ENCODE results near the gene ITGB3.

ITGB3 gene

DNA sequence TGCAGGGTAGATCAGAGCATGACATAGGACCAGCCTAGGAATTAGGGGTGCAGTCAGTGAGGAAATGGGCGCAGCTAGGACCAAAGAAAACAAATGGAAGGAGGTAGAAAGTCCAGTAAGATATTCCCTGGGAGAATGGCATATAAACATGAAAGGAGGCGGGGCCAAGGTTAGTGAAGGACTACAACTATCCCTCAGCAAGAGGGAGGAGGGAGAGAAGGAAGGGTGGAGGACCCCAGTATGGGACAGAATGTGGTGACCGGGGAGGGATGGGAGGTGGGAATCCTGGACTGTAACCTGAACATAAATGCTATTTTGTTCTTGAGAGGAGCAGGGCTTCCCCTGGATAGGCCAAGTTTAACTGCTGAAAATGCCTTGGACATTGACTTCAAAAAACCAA, 22.8 kb downstream of the ITGB3 start:
- no peak for TF ChIP-seq CTCF (IDR thresholded peaks at IDR 0.05; ENCODE audit: insufficient read depth, low read length, poor library complexity, severe bottlenecking)
- no peak overlapping the region for H3K4me3 ChIP-seq (replicated peaks; ENCODE audit: low read depth, low read length)
- no peaks in the 10 kb centered on the region; the same call in 1 of the 2 replicates for H3K36me3 ChIP-seq (ENCODE audit: control insufficient read depth, insufficient read depth, low read length)
- no peak for DNase-seq (ENCODE audit: extremely low read depth, insufficient read length)
- H3K27me3 ChIP-seq (replicated peaks; ENCODE audit: control insufficient read depth, insufficient read depth, low read length) = no peaks in the 10 kb centered on the region

- no peak for DNase-seq (ENCODE audit: extremely low read depth, insufficient read length)
- TF ChIP-seq CTCF (IDR thresholded peaks at IDR 0.05; ENCODE audit: insufficient read depth, low read length, poor library complexity, severe bottlenecking) = no peak
- no peaks in the 10 kb centered on the region; the same call in 1 of the 2 replicates for H3K36me3 ChIP-seq (ENCODE audit: control insufficient read depth, insufficient read depth, low read length)
- no peaks in the 10 kb centered on the region for H3K27me3 ChIP-seq (replicated peaks; ENCODE audit: control insufficient read depth, insufficient read depth, low read length)
- no peak overlapping the region for H3K4me3 ChIP-seq (replicated peaks; ENCODE audit: low read depth, low read length)
These were observed 23.2 kb downstream of the ITGB3 start for GRCh38 chr17:47276868-47277267.

DNA sequence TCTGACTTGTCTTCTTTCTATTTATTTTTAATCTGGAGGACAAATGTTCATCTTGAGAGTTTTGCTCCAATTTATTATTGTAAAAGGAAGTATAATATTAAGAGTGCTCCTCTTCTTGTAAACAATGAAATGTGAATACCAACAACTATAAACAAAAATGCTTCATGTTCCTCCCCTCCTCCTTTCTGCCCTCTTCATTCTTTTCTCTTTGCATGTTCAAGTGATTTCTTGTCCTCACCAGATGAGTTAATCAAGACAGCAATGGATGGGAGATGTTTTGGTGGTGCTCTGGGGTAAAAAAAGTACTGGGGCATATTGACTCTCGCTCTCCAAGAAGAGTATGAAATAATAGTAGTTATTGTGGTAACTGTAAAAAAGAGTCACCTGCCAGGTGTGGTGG, 24.3 kb downstream of the ITGB3 start:
- TF ChIP-seq CTCF (IDR thresholded peaks at IDR 0.05; ENCODE audit: insufficient read depth, low read length, poor library complexity, severe bottlenecking) = no peak
- DNase-seq (ENCODE audit: extremely low read depth, insufficient read length) = no peak
- H3K4me3 ChIP-seq (replicated peaks; ENCODE audit: low read depth, low read length) = no peak overlapping the region
- no peaks in the 10 kb centered on the region; the same call in 1 of the 2 replicates for H3K36me3 ChIP-seq (ENCODE audit: control insufficient read depth, insufficient read depth, low read length)
- no peaks in the 10 kb centered on the region for H3K27me3 ChIP-seq (replicated peaks; ENCODE audit: control insufficient read depth, insufficient read depth, low read length)

DNA sequence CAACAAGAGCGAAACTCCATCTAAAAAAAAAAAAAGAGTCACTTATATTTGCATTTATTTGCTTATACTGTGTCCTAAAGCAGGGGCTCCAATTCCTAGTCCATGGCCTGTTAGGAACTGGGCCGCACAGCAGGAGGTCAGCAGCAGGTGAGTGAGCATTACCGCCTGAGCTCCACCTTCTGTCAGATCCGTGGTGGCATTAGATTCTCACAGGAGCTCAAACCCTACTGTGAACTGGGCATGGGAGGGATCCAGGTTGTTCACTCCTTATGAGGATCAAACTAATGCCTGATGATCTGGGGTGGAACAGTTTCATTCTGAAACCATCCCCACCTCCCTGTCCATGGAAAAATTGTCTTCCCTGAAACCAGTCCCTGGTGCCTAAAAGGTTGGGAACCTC, 24.9 kb downstream of the ITGB3 start:
- no peak for TF ChIP-seq CTCF (IDR thresholded peaks at IDR 0.05; ENCODE audit: insufficient read depth, low read length, poor library complexity, severe bottlenecking)
- H3K36me3 ChIP-seq (ENCODE audit: control insufficient read depth, insufficient read depth, low read length) = no peaks in the 10 kb centered on the region; the same call in 1 of the 2 replicates
- DNase-seq (ENCODE audit: extremely low read depth, insufficient read length) = no peak
- no peak overlapping the region for H3K4me3 ChIP-seq (replicated peaks; ENCODE audit: low read depth, low read length)
- no peaks in the 10 kb centered on the region for H3K27me3 ChIP-seq (replicated peaks; ENCODE audit: control insufficient read depth, insufficient read depth, low read length)

DNA sequence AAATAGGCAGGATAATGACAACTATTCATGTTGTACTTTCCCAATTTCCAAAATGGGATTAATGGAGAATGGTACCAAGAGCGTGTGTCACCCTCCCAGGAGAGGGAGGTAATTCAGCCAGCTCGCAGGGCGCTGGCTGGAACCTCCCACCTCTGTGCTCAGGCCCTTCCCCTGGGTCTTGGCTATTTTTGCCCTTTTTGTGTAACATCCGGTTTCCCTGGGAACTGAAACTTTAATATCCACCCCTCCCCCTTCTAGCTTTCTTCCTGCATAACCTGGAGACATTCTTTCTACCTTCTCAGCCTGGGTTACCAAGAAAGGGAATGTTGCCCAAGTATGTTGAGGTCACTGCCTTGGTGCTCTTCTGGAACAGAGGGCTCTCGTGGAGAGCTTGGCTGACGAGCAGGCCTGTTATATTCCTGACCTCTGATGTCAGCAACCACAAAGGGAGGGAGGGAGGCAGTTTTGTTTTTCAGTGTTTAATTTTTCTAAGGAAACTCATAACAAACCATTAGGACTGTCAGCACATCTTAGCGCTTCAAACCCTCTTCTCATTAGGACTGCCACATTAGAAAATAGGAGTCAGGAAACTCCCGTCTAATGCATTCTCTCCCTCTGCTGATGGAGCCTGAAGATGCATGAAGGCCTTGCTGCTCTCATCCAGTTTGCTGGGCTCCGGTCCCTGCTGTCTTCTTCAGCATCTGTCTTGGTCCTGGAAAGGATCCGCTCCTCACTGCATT, 25.6 kb downstream of the ITGB3 start:
- no peaks in the 10 kb centered on the region for H3K27me3 ChIP-seq (replicated peaks; ENCODE audit: control insufficient read depth, insufficient read depth, low read length)
- no peaks in the 10 kb centered on the region; the same call in 1 of the 2 replicates for H3K36me3 ChIP-seq (ENCODE audit: control insufficient read depth, insufficient read depth, low read length)
- H3K4me3 ChIP-seq (replicated peaks; ENCODE audit: low read depth, low read length) = no peak overlapping the region; the same call in 1 of the 2 replicates
- TF ChIP-seq CTCF (IDR thresholded peaks at IDR 0.05; ENCODE audit: insufficient read depth, low read length, poor library complexity, severe bottlenecking) = no peak
- DNase-seq (ENCODE audit: extremely low read depth, insufficient read length) = peak; percentile 75
